GM19043 (cell line): ENCODE data around the gene GABBR1.

ENCODE experiments used
- ATAC-seq: cut with Tn5 transposase; IDR thresholded peaks from one replicate; pipeline ENCODE4 v1.9.1; 2021; ENCODE audit warnings: low read depth; ENCODE audit not compliant: unreplicated experiment

Gene GABBR1

GRCh38 chr6:29577544-29577943, 55.4 kb downstream of the GABBR1 start:
- no peak for ATAC-seq

DNA sequence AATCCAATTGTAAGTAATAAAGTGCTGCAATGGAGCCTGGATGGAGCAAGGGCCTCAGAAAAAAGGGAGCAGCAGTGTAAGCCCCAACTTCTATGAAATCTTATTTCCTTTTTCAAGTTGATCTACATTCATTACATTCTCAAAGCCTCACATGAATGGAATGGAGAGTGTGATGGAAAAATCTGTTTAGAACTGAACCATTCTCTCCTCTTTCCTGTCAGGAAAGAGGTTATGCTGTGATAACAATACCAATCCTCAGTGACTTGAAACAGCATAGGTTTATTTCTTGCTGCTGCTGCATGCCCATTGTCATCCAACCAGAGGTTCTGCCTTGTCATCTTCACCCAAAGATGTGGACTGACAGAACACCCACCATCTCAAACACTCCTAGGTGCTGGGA, 56.9 kb downstream of the GABBR1 start:
- no peak for ATAC-seq

DNA sequence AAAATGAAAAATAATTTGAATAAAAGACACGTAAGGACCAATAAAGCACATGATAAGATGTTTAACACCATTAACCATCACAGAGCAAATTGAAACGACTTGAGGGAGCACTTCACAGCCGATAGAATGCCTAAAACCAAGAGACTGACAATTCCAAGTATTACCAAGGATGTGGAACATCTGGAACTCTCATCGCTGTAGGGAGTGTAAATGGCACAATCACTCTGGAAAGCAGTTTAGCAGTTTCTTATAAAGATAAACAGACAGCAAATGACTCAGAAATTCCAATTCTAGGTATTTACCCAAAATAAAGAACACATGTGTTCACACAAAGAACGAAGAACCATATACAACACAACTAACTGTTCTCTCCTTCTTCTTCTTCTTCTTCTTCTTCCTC, 65.0 kb downstream of the GABBR1 start:
- no peak for ATAC-seq

DNA sequence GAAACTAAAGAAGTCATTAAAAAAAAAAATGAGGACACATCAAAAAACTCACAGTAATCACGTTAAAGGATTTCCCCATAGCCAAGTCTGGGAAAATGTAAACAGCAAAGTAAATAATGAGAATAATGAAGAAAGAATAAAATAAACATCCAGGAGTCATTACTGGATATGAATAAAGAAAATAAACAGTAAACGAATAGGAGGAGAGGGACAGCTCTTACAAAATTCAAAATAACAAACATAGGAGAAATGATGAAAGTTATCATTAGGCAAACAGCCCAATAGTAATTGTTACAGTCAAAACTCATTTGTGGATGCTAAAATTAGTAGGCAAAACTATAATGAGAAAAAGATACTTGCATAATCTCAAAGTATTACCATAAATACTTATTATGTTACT, 65.4 kb downstream of the GABBR1 start:
- no peak for ATAC-seq

GRCh38 chr6:29566856-29567255, 66.1 kb downstream of the GABBR1 start:
- ATAC-seq = no peak

DNA sequence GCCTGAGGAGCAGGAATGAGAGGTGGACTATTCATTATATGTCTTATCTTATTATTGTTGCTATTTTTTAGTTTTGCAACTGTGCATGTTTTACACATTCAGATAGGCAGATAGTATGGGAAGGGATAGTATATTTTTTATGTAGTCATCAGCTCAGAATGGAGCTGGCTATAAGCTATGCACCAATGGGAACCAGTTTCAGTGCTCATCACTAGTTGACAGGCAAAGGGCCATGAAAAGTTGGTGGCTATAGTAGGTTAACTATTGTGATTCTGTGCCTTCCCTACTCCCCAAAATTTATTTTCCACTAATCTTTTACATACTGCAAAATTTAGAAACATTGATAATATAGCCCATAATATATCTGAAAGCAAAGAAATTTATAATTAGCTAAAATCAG, 68.1 kb downstream of the GABBR1 start:
- no peak for ATAC-seq

- no peak for ATAC-seq
Observed at GRCh38 chr6:29563435-29563965, 69.5 kb downstream of the GABBR1 start.

GRCh38 chr6:29561606-29562181, 71.3 kb downstream of the GABBR1 start:
- ATAC-seq = no peak

DNA sequence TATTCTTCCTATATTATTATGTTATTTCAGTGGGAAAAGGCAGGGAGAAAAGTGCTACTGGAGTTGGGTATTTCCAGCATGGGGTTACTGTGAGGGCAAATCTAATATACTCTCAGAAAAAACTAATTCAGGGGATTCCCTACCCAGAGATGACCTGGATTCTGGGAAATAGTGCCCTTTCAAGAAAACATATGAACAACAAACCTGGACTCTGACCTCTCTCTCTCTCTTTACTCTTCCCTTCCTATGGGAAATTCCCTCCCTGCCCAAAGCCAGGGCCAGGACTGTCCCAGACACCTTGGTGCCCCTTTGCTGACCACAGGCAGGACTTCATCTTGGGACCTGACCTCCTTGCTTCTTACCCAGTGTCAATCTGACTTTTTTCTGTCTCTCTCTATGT, 71.9 kb downstream of the GABBR1 start:
- no peak for ATAC-seq

GRCh38 chr6:29559524-29560287, 73.3 kb downstream of the GABBR1 start, which contains the start of gene UBD:
UBD (minus strand) TSS chr6:29559732; CDS start chr6:29559701, 31 bp downstream.
- ATAC-seq = no peak

- ATAC-seq = no peak
Observed at GRCh38 chr6:29558439-29559079, 74.4 kb downstream of the GABBR1 start.

GRCh38 chr6:29557320-29557719, 75.7 kb downstream of the GABBR1 start:
- ATAC-seq = no peak

- no peak for ATAC-seq
Observed at GRCh38 chr6:29554764-29555163, 78.2 kb downstream of the GABBR1 start.

DNA sequence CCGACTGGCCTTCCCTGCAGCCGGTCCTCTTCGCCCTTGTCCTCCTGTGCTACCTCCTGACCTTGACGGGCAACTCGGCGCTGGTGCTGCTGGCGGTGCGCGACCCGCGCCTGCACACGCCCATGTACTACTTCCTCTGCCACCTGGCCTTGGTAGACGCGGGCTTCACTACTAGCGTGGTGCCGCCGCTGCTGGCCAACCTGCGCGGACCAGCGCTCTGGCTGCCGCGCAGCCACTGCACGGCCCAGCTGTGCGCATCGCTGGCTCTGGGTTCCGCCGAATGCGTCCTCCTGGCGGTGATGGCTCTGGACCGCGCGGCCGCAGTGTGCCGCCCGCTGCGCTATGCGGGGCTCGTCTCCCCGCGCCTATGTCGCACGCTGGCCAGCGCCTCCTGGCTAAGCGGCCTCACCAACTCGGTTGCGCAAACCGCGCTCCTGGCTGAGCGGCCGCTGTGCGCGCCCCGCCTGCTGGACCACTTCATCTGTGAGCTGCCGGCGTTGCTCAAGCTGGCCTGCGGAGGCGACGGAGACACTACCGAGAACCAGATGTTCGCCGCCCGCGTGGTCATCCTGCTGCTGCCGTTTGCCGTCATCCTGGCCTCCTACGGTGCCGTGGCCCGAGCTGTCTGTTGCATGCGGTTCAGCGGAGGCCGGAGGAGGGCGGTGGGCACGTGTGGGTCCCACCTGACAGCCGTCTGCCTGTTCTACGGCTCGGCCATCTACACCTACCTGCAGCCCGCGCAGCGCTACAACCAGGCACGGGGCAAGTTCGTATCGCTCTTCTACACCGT, 79.5 kb downstream of the GABBR1 start:
- no peak for ATAC-seq

DNA sequence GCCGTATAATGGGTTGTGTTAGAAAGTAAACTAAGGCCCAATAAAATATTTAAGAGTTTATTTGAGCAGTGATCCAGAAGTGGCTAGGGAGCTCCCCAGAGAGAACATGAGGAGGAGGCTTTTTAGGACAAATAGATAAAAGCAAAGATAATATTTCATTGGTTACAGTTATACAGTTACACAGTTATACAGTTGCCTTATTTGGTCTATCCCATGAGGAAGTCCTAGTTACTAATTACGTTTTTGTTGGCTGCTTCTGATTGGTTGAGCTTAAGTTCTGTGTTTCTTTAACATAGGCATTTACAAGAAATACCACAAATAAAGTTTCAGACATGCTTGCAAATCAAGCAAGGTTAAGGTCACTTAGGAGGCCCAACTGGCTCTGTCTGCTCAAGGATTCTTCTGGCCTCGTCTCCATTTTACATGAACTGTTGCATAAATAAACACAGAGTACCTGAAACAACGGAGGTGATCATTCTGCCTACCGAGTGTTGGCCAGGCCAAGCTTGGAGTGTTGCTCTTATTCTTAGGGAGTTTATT, 80.4 kb downstream of the GABBR1 start:
- peak; percentile 86 for ATAC-seq

DNA sequence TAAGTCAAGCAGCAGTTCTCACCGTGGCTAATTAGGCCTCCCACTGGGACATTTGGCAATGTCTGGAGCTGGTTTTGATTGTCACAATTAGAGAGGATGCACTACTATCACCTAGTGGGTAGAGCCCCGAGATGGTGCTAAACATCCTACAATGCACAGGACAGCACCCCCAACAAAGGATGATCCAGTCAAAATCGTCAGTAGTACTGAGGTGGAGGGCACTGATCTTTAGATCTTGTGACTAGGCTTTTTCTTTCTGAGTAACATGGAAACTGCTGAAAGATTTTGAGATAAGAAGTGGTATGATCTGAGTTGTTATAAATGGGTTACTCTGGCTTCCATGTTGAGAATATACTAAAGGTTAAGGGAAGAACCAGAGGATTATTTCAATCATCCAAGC, 85.4 kb downstream of the GABBR1 start:
- no peak for ATAC-seq

- no peak for ATAC-seq
Observed at GRCh38 chr6:29537714-29538403, 95.1 kb downstream of the GABBR1 start.

GRCh38 chr6:29532320-29532951, 100.5 kb downstream of the GABBR1 start:
- ATAC-seq = no peak

GRCh38 chr6:29531668-29532067, 101.3 kb downstream of the GABBR1 start:
- ATAC-seq = no peak
